Nephron progenitor cell (in vitro differentiated cells): ENCODE measurements around the gene PNCK.
A peak's percentile ranks its signal among the peaks of the same experiment; 100 is the strongest.

Experiments used
- DNase-seq: peaks from one replicate; pipeline ENCODE4 v3.0.0; 2021
- H3K27ac Mint-ChIP-seq: 2 replicates; pipeline ENCODE4 v1.8.0; 2021; ENCODE audit warnings: mild to moderate bottlenecking, moderate library complexity, mixed read lengths
- H3K27me3 Mint-ChIP-seq: 2 replicates; pipeline ENCODE4 v1.8.0; 2021; ENCODE audit warnings: mild to moderate bottlenecking, low read depth, mixed read lengths; ENCODE audit not compliant: poor library complexity
- H3K36me3 Mint-ChIP-seq: 2 replicates; pipeline ENCODE4 v1.8.0; 2021; ENCODE audit warnings: low read depth, mixed read lengths
- H3K4me1 Mint-ChIP-seq: 2 replicates; pipeline ENCODE4 v1.8.0; 2021; ENCODE audit warnings: mixed read lengths
- H3K4me3 Mint-ChIP-seq: 2 replicates; pipeline ENCODE4 v1.8.0; 2021; ENCODE audit warnings: mild to moderate bottlenecking, moderate library complexity, mixed read lengths
- H3K9me3 Mint-ChIP-seq: 2 replicates; pipeline ENCODE4 v1.8.0; 2021; ENCODE audit warnings: mild to moderate bottlenecking, moderate library complexity, mixed read lengths
- CTCF ChIP-seq: fragments of 200-600 bp; sonication (generic); IDR thresholded peaks from 2 replicates; pipeline ENCODE4 v1.5.0; 2021; ENCODE audit warnings: antibody characterized with exemption

PNCK gene

GRCh38 chrX:153674219-153674851, 722 bp upstream of the PNCK start:
- Mint-ChIP-seq H3K4me3 (peak overlapping the region; percentile 65), H3K9me3 (peaks cover 53% of the 10 kb centered on the region), H3K36me3 (peaks cover 5% of the 10 kb centered on the region), H3K27me3 (peaks cover 38% of the 10 kb centered on the region), H3K27ac (no peak overlapping the region), H3K4me1 (peaks cover 17% of the 10 kb centered on the region)
- no peak for TF ChIP-seq CTCF
- DNase-seq: no peak

- peaks cover 48% of the 10 kb centered on the region for H3K9me3 Mint-ChIP-seq
Observed at GRCh38 chrX:153672531-153673427, 834 bp downstream of the PNCK start.

GRCh38 chrX:153671589-153672530, 1.8 kb downstream of the PNCK start:
- Mint-ChIP-seq H3K9me3 (peaks cover 53% of the 10 kb centered on the region), H3K27ac (no peak overlapping the region), H3K27me3 (peaks cover 45% of the 10 kb centered on the region), H3K4me3 (no peak overlapping the region), H3K4me1 (peaks cover 20% of the 10 kb centered on the region), H3K36me3 (peaks cover 5% of the 10 kb centered on the region)
- no peak for TF ChIP-seq CTCF
- no peak for DNase-seq

More at GRCh38 chrX:153672531-153673427, 834 bp downstream of the PNCK start:
- H3K36me3 Mint-ChIP-seq: peaks cover 5% of the 10 kb centered on the region
- peaks cover 36% of the 10 kb centered on the region for H3K27me3 Mint-ChIP-seq
- no peak for TF ChIP-seq CTCF
- H3K4me1 Mint-ChIP-seq: peaks cover 17% of the 10 kb centered on the region
- H3K4me3 Mint-ChIP-seq: peak overlapping the region; percentile 57
- DNase-seq: no peak
- no peak overlapping the region for H3K27ac Mint-ChIP-seq

GRCh38 chrX:153670748-153671588, 2.6 kb downstream of the PNCK start:
- Mint-ChIP-seq H3K27me3 (peaks cover 54% of the 10 kb centered on the region), H3K9me3 (peaks cover 58% of the 10 kb centered on the region), H3K4me1 (peaks cover 20% of the 10 kb centered on the region)

More at GRCh38 chrX:153670748-153671588, 2.6 kb downstream of the PNCK start:
- H3K4me3 Mint-ChIP-seq: no peak overlapping the region
- no peak for TF ChIP-seq CTCF
- H3K36me3 Mint-ChIP-seq: peaks cover 5% of the 10 kb centered on the region
- no peak overlapping the region for H3K27ac Mint-ChIP-seq
- DNase-seq: no peak
